Effector CD8-positive, alpha-beta T cell (primary cell): ENCODE results near the gene RTEL1.

ENCODE experiments used
- DNase-seq: peaks from one replicate; lab custom pipeline; 2025; lab: John Stamatoyannopoulos, UW

Gene RTEL1

DNA sequence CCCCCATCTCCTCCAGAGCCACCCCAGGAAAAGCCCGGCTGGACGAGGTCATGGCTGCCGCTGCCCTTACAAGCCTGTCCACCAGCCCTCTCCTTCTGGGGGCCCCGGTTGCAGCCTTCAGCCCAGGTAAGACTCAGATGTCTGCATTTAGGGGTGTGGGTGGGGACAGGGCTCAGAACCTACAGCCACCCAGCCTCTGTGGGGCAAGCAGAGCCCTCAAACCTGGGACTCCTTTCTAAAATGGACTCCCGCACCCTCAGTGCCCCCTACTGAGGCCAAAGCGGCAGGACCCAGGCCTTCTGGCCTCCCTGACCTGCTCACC, 83.2 kb downstream of the RTEL1 start:
- no peak for DNase-seq

DNA sequence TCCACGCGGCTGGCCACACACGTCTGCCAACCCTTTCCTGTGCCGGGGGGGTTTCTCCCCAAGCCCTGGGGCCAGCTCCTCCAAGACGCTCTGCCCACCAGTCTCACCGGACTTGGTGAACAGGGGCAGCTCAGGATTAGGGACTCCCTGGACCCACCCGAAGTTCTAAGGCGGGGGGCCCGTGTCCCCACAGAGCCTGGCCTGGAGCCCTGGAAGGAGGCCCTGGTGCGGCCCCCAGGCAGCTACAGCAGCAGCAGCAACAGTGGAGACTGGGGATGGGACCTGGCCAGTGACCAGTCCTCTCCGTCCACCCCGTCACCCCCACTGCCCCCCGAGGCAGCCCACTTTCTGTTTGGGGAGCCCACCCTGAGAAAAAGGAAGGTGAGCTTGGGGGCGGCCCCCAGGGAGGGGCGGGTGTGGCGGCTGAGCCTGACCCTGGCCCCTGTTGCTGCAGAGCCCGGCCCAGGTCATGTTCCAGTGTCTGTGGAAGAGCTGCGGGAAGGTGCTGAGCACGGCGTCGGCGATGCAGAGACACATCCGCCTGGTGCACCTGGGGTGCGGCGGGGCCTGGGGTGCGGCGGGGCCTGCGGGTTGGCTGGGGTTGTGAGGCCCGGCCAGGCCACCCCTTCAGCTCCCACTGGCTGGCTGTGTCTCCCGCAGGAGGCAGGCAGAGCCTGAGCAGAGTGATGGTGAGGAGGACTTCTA, 83.7 kb downstream of the RTEL1 start:
- no peak for DNase-seq

DNA sequence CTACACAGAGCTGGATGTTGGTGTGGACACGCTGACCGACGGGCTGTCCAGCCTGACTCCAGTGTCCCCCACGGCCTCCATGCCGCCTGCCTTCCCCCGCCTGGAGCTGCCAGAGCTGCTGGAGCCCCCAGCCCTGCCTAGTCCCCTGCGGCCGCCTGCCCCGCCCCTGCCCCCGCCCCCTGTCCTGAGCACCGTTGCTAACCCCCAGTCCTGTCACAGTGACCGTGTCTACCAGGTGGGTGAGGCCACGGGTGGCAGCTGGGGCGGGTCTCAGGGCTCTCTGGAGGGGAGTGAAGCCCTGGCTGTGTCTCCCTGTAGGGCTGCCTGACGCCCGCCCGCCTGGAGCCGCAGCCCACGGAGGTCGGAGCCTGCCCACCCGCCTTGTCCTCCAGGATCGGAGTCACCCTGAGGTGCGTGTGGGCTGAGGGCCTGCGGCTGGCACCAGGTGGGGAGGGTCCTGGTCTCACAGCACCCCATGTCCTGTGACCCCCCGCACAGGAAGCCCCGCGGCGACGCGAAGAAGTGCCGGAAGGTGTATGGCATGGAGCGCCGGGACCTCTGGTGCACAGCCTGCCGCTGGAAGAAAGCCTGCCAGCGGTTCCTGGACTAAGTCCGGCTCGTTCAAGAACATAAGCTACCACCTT, 84.4 kb downstream of the RTEL1 start:
- DNase-seq = no peak

DNA sequence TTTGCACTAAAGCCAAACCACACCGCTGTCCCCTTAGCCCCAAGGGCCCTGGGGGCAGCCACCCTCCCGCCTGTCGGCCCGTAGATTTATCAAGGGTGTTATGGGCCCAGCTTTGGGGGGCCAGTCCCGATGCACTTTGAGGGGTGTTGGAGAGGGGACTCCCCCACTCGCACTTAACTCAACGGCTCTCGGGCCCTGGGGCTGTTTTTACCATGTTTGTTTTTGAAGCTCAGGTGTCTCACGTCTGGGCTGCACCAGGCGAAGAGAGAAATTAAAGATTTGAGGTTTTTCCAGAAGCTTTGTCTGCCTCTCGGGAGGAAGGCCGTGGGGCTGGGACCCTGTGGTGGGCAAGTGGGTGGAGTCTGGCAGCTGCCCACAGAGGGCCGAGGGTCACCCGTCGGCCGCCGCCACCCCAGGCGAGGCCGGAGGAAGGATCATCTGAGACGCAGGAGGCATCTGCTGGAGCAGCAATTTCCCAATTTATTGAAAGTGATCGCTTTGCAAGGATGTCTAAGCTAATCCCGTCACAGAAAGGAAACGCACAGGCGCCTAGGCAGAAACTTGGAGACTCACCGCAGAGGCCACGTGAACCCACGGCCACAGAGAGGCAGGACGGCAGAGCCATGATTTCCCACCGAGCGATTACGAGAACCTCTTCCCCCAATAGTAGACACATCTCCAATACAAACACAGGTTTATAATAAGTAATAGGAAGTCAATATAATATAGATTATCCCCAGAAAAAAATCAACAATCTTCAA, 85.3 kb downstream of the RTEL1 start:
- DNase-seq = no peak

DNA sequence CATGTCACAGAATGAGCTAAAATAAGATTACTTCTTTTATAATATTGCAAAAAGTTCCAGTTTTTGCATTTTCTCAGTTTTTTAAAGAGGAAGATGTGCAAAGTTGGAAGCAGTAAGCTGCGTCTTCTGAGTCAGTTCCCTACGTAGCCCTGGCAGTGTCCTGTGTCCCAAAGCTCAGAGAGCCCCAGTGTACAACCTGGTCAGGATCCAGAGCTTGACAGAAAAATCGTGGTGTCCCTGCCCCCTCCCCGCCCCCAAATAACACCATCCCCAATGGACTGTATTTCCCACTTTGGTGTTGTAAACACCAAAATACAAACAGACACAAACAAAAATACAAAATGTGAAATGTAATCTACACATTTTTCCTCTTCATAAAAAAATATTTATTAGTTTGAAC, 86.0 kb downstream of the RTEL1 start:
- no peak for DNase-seq

DNA sequence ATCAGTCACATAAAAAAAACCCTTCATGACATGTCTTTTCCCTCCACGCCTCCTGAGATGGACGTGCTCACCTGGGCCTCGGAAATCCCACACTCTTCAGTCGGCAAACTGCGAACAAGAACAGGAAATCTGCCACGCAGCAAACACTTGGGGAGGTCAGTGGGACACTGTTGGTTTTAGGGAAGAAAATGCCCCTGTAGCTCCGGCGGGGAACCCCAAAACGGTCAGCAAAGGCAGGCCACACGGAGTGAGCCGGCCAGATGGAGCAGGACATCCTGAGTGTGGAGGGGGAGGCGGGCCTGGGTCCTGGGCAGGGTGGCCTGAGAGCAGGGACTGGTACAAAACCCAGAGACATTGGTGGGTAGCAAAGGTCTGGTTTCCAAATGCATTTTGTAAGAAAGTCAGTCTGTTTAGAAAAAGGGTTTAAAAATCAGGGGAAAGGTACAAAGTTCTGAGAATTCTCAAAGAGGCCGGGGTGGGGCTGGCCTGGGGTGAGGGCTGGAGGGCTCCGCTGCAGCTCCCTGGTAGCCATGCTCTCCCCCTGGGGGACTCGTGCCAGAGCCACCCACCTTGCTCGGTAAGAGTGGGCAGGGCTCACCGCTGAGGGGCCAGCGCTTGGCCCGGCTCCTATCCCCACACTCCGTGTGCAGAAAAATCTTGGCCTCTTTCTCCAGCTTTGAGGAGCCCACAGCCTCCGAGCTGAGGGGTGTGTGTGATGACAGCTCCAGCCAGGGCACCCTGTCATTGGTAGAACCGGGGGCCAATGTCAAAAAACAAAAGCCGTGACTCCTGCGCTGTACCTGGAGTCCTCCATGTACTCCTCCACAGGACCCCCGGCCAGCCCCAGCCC, 86.7 kb downstream of the RTEL1 start:
- no peak for DNase-seq

DNA sequence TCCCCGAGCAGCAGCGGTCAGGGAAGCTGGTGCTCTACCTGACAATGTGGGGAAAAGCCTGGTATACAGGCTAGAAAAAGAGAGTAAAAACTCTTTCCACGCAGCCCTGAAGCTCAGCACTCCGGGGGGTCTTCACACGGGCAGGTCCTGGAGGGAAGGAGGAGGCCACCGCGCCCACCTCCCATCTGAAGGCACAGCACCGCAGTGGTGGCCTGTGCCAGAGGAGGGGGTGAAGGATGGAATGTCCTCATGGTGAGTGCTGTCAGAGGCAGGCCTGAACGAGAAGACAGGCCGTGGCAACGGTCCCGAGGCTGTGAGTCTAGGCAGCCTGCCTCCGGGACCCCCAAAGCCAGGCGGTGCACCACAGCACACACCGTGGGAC, 87.3 kb downstream of the RTEL1 start:
- DNase-seq = no peak
